Measurements from ENCODE around the gene SPACA6. TPM values are rescaled to one million over a fixed set of nuclear protein-coding genes. Genes with fewer than 3 reads are reported as not detected.

The SPACA6 gene
- total RNA-seq, 6 experiments from 2014 or later, result 0.98 to 4.7 (median 2.3) TPM

DNA sequence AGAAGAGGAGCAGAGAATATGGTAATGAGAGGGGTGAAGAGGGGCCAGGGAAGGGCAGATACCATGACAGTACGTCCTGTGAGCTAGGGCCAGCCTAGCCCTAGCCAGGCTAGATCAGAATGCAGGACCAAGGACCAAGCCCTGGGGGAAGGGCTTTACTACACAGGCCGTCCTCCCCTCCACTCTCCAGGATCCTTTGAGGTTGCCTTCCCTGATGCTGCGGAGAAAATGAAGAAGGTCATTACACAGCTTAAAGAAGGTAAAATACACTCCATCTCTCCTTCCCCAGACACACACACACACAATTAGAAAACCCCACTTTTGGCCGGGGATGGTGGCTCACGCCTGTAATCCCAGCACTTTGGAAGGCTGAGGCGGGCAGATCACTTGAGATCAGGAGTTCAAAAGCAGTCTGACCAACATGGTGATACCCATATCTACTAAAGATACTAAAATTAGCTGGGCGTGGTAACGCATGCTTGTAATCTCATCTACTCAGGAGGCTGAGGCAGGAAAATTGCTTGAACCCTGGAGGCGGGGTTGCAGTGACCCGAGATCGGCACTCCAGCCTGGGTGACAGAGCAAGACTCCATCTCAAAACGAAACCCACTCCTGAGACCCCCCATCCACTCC, 8.5 kb downstream of the SPACA6 start:
- no peaks in the 10 kb centered on the region for H3K27me3 ChIP-seq
- intact Hi-C loops (cut with DNase I), result no loop called here
- 63% methylated on average over 7 of the region's 12 CpGs for WGBS (ENCODE audit: insufficient coverage, low coverage, low lambda C conversion rate, missing lambda C conversion rate)
- H3K9me3 ChIP-seq, result no peaks in the 10 kb centered on the region
- no peaks in the 10 kb centered on the region for H3K36me3 ChIP-seq
- TF ChIP-seq, protein P1, sequence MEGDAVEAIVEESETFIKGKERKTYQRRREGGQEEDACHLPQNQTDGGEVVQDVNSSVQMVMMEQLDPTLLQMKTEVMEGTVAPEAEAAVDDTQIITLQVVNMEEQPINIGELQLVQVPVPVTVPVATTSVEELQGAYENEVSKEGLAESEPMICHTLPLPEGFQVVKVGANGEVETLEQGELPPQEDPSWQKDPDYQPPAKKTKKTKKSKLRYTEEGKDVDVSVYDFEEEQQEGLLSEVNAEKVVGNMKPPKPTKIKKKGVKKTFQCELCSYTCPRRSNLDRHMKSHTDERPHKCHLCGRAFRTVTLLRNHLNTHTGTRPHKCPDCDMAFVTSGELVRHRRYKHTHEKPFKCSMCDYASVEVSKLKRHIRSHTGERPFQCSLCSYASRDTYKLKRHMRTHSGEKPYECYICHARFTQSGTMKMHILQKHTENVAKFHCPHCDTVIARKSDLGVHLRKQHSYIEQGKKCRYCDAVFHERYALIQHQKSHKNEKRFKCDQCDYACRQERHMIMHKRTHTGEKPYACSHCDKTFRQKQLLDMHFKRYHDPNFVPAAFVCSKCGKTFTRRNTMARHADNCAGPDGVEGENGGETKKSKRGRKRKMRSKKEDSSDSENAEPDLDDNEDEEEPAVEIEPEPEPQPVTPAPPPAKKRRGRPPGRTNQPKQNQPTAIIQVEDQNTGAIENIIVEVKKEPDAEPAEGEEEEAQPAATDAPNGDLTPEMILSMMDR (IDR thresholded peaks at IDR 0.05), result no peak
- no peak for TF ChIP-seq POLR2A (IDR thresholded peaks at IDR 0.05)
- no peak overlapping the region for H3K27ac ChIP-seq
- DNase-seq, result no peak
- H3K4me1 ChIP-seq, result no peaks in the 10 kb centered on the region
- ATAC-seq, result no peak
- no peak overlapping the region for H3K4me3 ChIP-seq

DNA sequence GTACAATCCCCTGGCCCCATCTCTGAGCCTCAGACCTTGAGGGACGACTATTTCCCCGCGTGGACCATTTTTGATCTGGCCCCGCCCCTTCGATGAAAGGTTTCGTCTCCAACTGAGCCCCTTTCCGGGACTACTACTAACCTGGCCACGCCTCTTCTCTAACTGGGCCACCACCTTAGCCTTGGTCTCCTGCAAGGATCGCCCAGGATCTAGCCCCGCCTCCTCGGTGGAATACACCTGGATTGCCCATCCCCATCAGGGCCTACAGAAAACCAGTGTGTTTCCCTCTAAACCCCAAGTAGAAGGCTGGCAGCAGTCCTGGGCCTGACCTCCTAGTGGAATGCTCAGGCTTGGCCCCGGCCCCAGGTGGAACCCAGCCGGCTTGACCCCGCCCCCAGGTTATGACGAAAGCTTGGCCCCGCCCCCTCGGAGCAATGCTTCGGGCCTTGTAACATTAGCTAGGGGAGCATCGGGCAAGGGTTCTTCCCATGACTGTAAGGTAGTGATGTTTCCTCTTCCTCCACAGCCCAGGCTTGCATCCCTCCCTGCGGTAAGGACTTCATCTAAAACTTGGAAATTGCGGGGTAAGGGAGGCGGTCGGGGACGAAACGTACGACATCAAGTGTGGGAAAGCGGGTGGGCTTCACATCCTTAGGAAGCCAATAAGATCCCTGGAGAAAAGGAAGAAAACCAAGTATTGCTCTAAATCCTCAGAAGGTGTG, 9.1 kb downstream of the SPACA6 start:
- H3K27ac ChIP-seq, result no peak overlapping the region
- no peaks in the 10 kb centered on the region for H3K4me1 ChIP-seq
- TF ChIP-seq POLR2A (IDR thresholded peaks at IDR 0.05), result no peak
- TF ChIP-seq, protein P1 (IDR thresholded peaks at IDR 0.05), result no peak
- H3K36me3 ChIP-seq, result no peaks in the 10 kb centered on the region
- ATAC-seq (peak in 3 of 4 donors; percentile 2 to 30 (median 8)), DNase-seq (peak; percentile 58 to 68 (median 64))
- H3K4me3 ChIP-seq, result no peak overlapping the region
- intact Hi-C loops (cut with DNase I), result no loop called here
- H3K9me3 ChIP-seq, result no peaks in the 10 kb centered on the region
- no peaks in the 10 kb centered on the region for H3K27me3 ChIP-seq
- WGBS (ENCODE audit: insufficient coverage, low coverage, low lambda C conversion rate, missing lambda C conversion rate), result 29% methylated on average over 21 of the region's 27 CpGs

DNA sequence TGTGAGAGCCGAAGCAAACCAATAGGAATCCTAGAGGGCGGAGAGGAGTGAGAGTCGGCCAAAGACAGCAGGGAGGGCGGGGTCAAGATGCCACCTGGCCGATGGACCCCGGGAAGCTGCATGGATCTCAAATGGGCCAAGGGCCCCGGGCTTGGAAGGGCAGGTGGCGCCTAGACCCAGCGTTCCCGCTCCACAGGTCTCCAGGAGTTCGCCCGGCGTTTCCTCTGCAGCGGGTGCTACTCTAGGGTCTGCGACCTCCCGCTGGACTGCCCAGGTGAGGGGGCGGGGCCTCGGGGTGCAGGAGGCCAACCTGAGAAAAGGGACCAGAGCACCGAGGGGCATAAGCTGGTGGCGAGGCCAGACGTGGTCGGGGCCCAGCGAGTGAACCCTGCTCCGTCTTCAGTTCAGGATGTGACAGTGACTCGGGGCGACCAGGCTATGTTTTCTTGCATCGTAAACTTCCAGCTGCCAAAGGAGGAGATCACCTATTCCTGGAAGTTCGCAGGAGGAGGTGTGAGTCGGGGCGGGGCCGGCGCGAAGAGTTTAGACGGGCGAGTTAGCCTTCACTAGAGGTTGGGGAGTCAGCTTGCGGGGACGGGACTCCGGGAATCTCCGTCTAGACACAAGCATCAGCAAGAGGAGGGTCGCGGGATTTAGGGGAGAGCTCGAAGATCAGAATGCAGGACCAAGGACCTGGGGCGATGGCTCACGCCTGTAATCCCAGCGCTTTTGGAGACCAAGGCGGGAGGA, 9.9 kb downstream of the SPACA6 start:
- Histone ChIP-seq H3K4me3 (peak overlapping the region in 2 of 3 donors; percentile 48 to 62), H3K27me3 (no peaks in the 10 kb centered on the region), H3K27ac (no peak overlapping the region), H3K36me3 (no peaks in the 10 kb centered on the region), H3K4me1 (no peaks in the 10 kb centered on the region), H3K9me3 (no peaks in the 10 kb centered on the region)
- DNase-seq, result peak in 2 of 3 donors; percentile 40 to 60
- no peak for ATAC-seq
- TF ChIP-seq, protein P1 (IDR thresholded peaks at IDR 0.05), result no peak
- no peak for TF ChIP-seq POLR2A (IDR thresholded peaks at IDR 0.05)
- intact Hi-C loops (cut with DNase I), result no loop called here
- WGBS (ENCODE audit: insufficient coverage, low coverage, low lambda C conversion rate, missing lambda C conversion rate), result 9% methylated on average over 34 of the region's 46 CpGs

DNA sequence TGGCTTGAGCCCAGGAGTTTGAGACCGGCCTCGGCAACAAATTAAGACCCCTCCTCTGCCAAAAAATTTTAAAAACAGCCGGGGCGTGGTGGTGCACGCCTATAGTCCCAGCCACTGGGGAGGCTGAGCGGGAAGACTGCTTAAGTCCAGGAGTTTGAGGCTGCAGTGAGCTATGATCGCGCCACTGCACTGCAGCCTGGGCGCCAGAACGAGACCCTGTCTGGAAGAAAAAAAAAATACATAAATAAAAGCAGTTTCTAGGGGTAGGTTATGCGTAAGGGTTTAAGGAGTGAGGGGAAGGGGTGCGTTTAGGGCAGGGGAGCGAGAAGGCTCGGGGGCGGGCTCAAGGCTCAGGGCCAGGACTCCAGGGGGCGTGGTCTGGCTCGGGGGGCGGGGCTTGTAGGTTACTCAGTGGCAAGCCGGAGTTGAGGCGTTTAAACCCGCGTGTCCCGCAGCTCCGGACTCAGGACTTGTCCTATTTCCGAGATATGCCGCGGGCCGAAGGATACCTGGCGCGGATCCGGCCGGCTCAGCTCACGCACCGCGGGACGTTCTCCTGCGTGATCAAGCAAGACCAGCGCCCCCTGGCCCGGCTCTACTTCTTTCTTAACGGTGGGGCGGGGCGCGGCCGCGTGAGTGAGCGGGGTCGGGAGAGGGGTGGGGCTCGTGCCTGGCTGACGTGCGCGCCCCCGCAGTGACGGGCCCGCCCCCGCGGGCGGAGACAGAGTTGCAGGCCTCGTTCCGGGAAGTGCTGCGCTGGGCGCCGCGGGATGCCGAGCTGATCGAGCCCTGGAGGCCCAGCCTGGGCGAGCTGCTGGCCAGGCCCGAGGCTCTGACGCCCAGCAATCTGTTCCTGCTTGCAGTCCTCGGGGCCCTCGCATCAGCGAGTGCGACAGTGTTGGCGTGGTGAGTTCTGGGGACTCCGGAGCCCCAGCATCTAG, 10.7 kb downstream of the SPACA6 start:
- Histone ChIP-seq H3K9me3 (no peaks in the 10 kb centered on the region), H3K27me3 (no peaks in the 10 kb centered on the region), H3K4me1 (no peaks in the 10 kb centered on the region), H3K27ac (peak overlapping the region; percentile 52 to 88 (median 70)), H3K36me3 (no peaks in the 10 kb centered on the region), H3K4me3 (peak overlapping the region; percentile 48 to 62 (median 52))
- intact Hi-C loops (cut with DNase I), result no loop called here
- ATAC-seq (peak; percentile 92 to 98 (median 95)), DNase-seq (peak; percentile 89 to 96 (median 95))
- WGBS (ENCODE audit: insufficient coverage, low coverage, low lambda C conversion rate, missing lambda C conversion rate), result 6% methylated on average over 20 of the region's 74 CpGs
- TF ChIP-seq, protein P1 (IDR thresholded peaks at IDR 0.05), result peak in 3 of 4 donors; percentile 20 to 34 (median 30)
- TF ChIP-seq POLR2A (IDR thresholded peaks at IDR 0.05), result peak; percentile 76
